Keratinocyte (primary cell): ENCODE data around the gene TRMT112. TPM values are rescaled to one million over a fixed set of nuclear protein-coding genes. Genes with fewer than 3 reads are reported as not detected.

Experiments used
- DNase-seq: peaks from one replicate; pipeline ENCODE4 v3.0.0-alpha.2; 2011; ENCODE audit warnings: low read depth, missing footprints, low spot score
- FAIRE-seq: peaks from 2 replicates; lab custom pipeline; 2011; peaks lifted over from hg19 to GRCh38; lab: Jason Lieb, UNC
- H2AFZ ChIP-seq: 2 replicates; pipeline ENCODE4 v1.6.0; 2012; ENCODE audit warnings: low read length, control low read depth, inconsistent platforms; ENCODE audit not compliant: control insufficient read depth
- H3K27ac ChIP-seq: 2 replicates; pipeline ENCODE4 v1.5.1; 2011; ENCODE audit warnings: low read length; ENCODE audit not compliant: control insufficient read depth, insufficient read depth
- H3K27me3 ChIP-seq: 3 replicates; pipeline ENCODE4 v1.6.0; 2011; ENCODE audit warnings: low read length; ENCODE audit not compliant: control insufficient read depth, insufficient read depth; ENCODE audit errors: extremely low read depth
- H3K36me3 ChIP-seq, 2 experiments: 2 replicates in 1 of 2; 3 replicates in 1 of 2; pipeline ENCODE4 v1.5.1; 2011; ENCODE audit warnings: low read length in 2 of 2, mild to moderate bottlenecking in 1 of 2; ENCODE audit not compliant: control insufficient read depth in 2 of 2, insufficient read depth in 2 of 2; ENCODE audit errors: extremely low read depth in 1 of 2
- H3K4me1 ChIP-seq: 3 replicates; pipeline ENCODE4 v1.5.1; 2011; ENCODE audit warnings: low read length; ENCODE audit not compliant: control insufficient read depth, insufficient read depth; ENCODE audit errors: extremely low read depth
- H3K4me2 ChIP-seq: 3 replicates; pipeline ENCODE4 v1.6.0; 2011; ENCODE audit warnings: low read depth, low read length; ENCODE audit not compliant: control insufficient read depth, insufficient read depth; ENCODE audit errors: extremely low read depth
- H3K4me3 ChIP-seq, 3 experiments: fragments of 200-600 bp in 1 of 3; sonication (generic) in 1 of 3; 2 replicates in 2 of 3; 3 replicates in 1 of 3; pipeline ENCODE4 v1.5.1; 2011 to 2016; ENCODE audit warnings: low read length in 3 of 3, mild to moderate bottlenecking in 3 of 3, control low read depth in 2 of 3, inconsistent platforms in 1 of 3, low read depth in 1 of 3, mixed read lengths in 1 of 3, mixed run types in 1 of 3, moderate library complexity in 1 of 3; ENCODE audit not compliant: control insufficient read depth in 2 of 3, insufficient read depth in 2 of 3; ENCODE audit errors: extremely low read depth in 1 of 3
- H3K79me2 ChIP-seq: 2 replicates; pipeline ENCODE4 v1.6.0; 2012; ENCODE audit warnings: low read length; ENCODE audit not compliant: control insufficient read depth, insufficient read depth
- H3K9ac ChIP-seq: 3 replicates; pipeline ENCODE4 v1.6.0; 2011; ENCODE audit warnings: low read length; ENCODE audit not compliant: control insufficient read depth, insufficient read depth; ENCODE audit errors: extremely low read depth
- H3K9me1 ChIP-seq: 3 replicates; pipeline ENCODE4 v1.6.0; 2011; ENCODE audit warnings: low read length; ENCODE audit not compliant: control insufficient read depth, insufficient read depth; ENCODE audit errors: extremely low read depth
- H3K9me3 ChIP-seq: 2 replicates; pipeline ENCODE4 v1.5.1; 2012; ENCODE audit warnings: low read depth, low read length; ENCODE audit not compliant: control insufficient read depth
- H4K20me1 ChIP-seq: 3 replicates; pipeline ENCODE4 v1.6.0; 2011; ENCODE audit warnings: low read length; ENCODE audit not compliant: control insufficient read depth, insufficient read depth; ENCODE audit errors: extremely low read depth
- EZH2 ChIP-seq: IDR thresholded peaks from one replicate; pipeline ENCODE4 v1.6.1; 2012; ENCODE audit warnings: inconsistent platforms, mild to moderate bottlenecking, low read length, moderate library complexity
- dilution Hi-C: fragments of 300-500 bp; cut with MboI; formaldehyde crosslinking; loops from one replicate; pipeline ENCODE4 v1.7.0; 2020; ENCODE audit warnings: low sequenced_read_pairs; ENCODE audit not compliant: extremely low pct_ligation_motif_present
- polyA plus RNA-seq, 5 experiments: library from polyadenylated mRNA; depleted of rRNA in 3 of 5; stranded (reverse) in 3 of 5; stranded (forward) in 1 of 5; unstranded in 1 of 5; fragments of >200 nt; gene quantifications; 1 replicate in 1 of 5; 2 replicates in 3 of 5; 3 replicates in 1 of 5; pipeline versions ENCODE4 v1.2.1 to v1.2.3, GENCODE V29; 2011 to 2012; ENCODE audit warnings: missing spikeins in 2 of 5, low read depth in 1 of 5, low replicate concordance in 1 of 5
- TF ChIP-seq, protein P1 (sequence below), 3 experiments: IDR thresholded peaks in 1 of 3; conservative IDR thresholded peaks in 1 of 3; optimal IDR thresholded peaks in 1 of 3; 2 replicates in 2 of 3; 3 replicates in 1 of 3; pipeline versions ENCODE3 to v1.5.1; 2011; ENCODE audit warnings: low read length in 3 of 3, mild to moderate bottlenecking in 3 of 3, moderate library complexity in 2 of 3, control low read depth in 1 of 3, inconsistent platforms in 1 of 3; ENCODE audit not compliant: insufficient read depth in 2 of 3; ENCODE audit errors: extremely low read depth in 1 of 3

TRMT112 gene
- polyA plus RNA-seq, 1 donor (not counting 4 experiments of a cell fraction or from before 2014, with no cell fraction given) = 408 TPM

DNA sequence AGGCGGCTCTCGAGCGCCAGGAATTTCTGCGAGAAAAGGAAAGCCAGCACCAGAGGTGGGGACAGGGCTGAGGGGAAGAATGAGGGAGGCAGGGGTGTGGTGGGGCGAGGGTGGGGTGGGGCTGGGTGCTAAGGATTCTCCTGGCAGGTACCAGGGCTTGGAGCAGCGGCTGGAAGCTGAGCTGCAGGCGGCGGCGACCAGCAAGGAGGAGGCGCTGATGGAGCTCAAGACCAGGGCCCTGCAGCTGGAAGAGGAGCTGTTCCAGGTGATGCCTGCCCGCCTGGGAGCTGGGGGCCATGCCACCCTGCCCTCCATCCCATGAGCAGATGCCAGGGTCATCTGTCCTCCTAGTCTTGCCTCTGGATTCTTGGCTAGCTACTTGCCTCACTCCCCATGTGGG lies 32.0 kb upstream of the TRMT112 start:
- no peaks in the 10 kb centered on the region for H3K9me1 ChIP-seq
- H3K4me3 ChIP-seq = no peak overlapping the region
- H3K4me2 ChIP-seq = no peak overlapping the region
- no peaks in the 10 kb centered on the region for H4K20me1 ChIP-seq
- H3K36me3 ChIP-seq = no peaks in the 10 kb centered on the region
- DNase-seq = no peak
- no peak overlapping the region for H3K27ac ChIP-seq
- H3K27me3 ChIP-seq = no peaks in the 10 kb centered on the region
- H3K9me3 ChIP-seq = no peaks in the 10 kb centered on the region
- no peak overlapping the region for H2AFZ ChIP-seq
- H3K79me2 ChIP-seq = no peaks in the 10 kb centered on the region
- H3K9ac ChIP-seq = no peak overlapping the region
- dilution Hi-C loops = no loop called here
- H3K4me1 ChIP-seq = peaks cover 22% of the 10 kb centered on the region
- no peak for FAIRE-seq
- TF ChIP-seq, protein P1, sequence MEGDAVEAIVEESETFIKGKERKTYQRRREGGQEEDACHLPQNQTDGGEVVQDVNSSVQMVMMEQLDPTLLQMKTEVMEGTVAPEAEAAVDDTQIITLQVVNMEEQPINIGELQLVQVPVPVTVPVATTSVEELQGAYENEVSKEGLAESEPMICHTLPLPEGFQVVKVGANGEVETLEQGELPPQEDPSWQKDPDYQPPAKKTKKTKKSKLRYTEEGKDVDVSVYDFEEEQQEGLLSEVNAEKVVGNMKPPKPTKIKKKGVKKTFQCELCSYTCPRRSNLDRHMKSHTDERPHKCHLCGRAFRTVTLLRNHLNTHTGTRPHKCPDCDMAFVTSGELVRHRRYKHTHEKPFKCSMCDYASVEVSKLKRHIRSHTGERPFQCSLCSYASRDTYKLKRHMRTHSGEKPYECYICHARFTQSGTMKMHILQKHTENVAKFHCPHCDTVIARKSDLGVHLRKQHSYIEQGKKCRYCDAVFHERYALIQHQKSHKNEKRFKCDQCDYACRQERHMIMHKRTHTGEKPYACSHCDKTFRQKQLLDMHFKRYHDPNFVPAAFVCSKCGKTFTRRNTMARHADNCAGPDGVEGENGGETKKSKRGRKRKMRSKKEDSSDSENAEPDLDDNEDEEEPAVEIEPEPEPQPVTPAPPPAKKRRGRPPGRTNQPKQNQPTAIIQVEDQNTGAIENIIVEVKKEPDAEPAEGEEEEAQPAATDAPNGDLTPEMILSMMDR (optimal IDR thresholded peaks at IDR 0.05 in 1 of 3, IDR thresholded peaks at IDR 0.05 in 1 of 3, conservative IDR thresholded peaks at IDR 0.05 in 1 of 3; ENCODE audit: extremely low read depth in 1 of 3, insufficient read depth in 2 of 3, low read length in 3 of 3) = no peak

DNA sequence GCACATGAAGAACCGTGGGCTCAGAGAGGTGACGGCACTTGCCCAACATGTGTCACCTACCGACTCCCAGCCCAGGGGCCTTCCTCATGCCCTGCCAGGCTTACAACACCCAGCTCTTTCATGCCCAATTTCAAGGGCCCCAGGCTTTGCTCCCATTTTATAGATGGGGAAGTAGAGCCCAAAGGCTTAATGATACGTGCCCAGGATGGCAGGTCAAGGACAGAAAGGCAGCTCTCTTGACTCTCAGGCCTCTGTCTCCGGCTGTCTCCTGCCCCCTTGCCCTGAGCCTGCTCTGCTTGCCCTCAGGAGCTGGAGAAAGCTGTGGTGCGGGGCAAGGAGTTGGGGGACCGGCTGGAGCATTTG lies 31.6 kb upstream of the TRMT112 start:
- Histone ChIP-seq H3K9me3 (no peaks in the 10 kb centered on the region), H3K4me3 (no peak overlapping the region), H3K4me1 (peaks cover 22% of the 10 kb centered on the region), H3K4me2 (no peak overlapping the region), H2AFZ (no peak overlapping the region), H3K27ac (no peak overlapping the region), H3K9me1 (no peaks in the 10 kb centered on the region), H3K27me3 (no peaks in the 10 kb centered on the region), H3K36me3 (no peaks in the 10 kb centered on the region), H3K9ac (no peak overlapping the region), H3K79me2 (no peaks in the 10 kb centered on the region), H4K20me1 (no peaks in the 10 kb centered on the region)
- FAIRE-seq = no peak
- no peak for TF ChIP-seq EZH2
- TF ChIP-seq, protein P1 (optimal IDR thresholded peaks at IDR 0.05 in 1 of 3, IDR thresholded peaks at IDR 0.05 in 1 of 3, conservative IDR thresholded peaks at IDR 0.05 in 1 of 3; ENCODE audit: extremely low read depth in 1 of 3, insufficient read depth in 2 of 3, low read length in 3 of 3) = no peak
- dilution Hi-C loops = no loop called here
- no peak for DNase-seq
